Left renal cortex interstitium (tissue), 4 donors: Measurements from ENCODE around the gene FAM131C. TPM values are rescaled to one million over a fixed set of nuclear protein-coding genes. Genes with fewer than 3 reads are reported as not detected.

Experiments used
- DNase-seq, 4 donors: peaks; one replicate each; pipeline ENCODE4 v3.0.0-alpha.2; 2013; ENCODE audit warnings: low read depth in 4 of 4, low spot score in 2 of 4, missing footprints in 1 of 4
- polyA plus RNA-seq, 4 donors: library from polyadenylated mRNA; unstranded; fragments of 120-200 nt; gene quantifications; one replicate each; pipeline ENCODE4 v1.2.1, GENCODE V29; 2013; ENCODE audit not compliant: insufficient read length in 4 of 4

FAM131C gene
- 1 to 10 TPM; 1.0 to 2.7 (median 2.0) TPM for polyA plus RNA-seq

- DNase-seq = no peak
Measured at GRCh38 chr1:16073490-16074119, at the start of gene FAM131C. FAM131C (minus strand) TSS chr1:16073651; CDS start chr1:16073442, 209 bp downstream.

DNA sequence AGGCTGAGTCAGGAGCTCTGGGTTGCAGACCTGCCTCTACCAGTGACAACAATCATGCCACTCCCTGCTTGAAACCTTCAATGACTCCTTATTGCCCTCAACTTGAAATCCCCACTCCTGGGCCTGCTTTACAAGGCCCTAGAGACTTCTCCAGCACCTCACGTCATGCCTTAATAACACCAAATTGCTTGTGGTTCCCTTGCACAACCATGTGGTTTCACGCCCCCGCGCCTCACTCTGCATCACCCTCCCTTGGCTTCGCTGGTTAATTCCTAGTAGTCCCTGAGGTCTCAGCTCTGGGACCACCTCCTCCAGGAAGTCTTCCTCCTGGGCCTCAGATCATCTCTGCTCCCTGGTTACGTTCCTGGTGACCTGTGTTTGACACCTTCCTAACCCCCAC, 49.5 kb upstream of the FAM131C start:
- DNase-seq = no peak

DNA sequence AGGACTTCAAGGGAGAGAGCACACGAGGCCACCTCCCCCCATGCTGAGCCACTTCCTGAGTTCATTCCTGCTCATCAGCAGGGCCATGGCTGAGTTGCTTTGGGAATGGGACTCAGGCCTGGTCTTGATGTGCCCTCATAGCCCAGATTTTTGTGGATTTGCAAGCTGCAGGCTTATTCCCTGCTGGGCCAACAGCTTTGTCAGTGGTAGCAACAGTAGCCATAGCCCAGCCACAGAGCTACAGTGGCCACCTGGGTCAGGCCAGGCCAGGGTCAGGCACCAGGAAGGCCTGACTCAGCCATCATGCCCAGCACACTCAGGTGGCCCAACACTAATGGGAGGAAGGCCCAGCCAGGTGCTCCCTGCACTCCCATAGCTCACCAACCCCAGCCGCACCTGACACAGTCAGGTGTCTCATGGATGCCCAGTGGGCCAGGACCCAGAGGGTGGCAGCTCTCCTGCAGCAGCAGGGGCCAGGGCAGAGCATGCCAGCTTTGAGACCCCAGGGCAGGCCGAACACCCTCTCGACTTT, 49.0 kb upstream of the FAM131C start:
- DNase-seq = no peak

DNA sequence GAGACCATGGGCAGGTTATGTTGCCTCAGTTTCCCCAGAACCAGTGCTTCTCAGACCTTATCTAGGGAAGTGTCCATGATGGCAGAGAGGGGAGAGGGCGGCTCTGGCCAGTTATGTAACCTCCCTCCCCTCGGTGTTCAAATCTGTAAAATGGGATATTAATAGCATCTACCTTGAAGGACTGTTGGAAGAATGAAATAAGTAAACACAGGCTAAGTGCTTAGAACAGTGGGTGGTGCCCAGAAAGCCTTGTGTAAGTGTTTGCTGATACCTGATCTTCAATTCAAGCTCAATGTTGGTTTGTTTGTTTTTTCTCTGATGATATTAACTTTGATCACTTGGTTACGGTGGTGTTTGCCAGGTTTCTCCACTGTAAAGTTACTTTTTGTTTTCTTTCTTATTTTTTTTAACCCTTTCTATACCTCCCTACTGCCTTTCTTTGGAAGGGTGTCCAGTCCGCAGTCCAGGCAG, 47.5 kb upstream of the FAM131C start:
- no peak for DNase-seq

GRCh38 chr1:16120407-16120806, 47.0 kb upstream of the FAM131C start:
- no peak for DNase-seq

GRCh38 chr1:16119926-16120325, 46.5 kb upstream of the FAM131C start:
- no peak for DNase-seq

GRCh38 chr1:16119504-16119903, 46.1 kb upstream of the FAM131C start:
- DNase-seq = no peak

DNA sequence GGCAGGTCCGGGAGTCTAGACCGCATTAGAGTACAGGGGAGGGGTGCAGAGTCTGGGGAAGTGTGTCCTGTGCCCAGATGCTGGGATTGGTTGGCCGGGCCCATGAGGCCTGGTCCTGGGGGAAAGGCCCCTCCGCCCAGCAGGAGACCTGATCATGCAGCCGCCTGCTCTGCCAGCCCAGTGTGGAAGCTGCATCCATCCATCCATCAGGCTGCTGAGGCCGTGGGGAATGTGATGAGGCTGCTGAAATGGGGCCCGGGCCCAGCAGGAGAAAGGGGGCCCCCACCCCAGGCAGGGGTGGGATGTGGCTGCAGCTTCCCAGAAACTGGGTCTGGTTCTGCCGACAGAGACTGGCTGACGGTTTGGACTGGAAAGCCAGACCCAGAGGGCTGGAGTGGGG, 45.3 kb upstream of the FAM131C start:
- DNase-seq = no peak

- no peak for DNase-seq
Measured at GRCh38 chr1:16117936-16118335, 44.5 kb upstream of the FAM131C start.

GRCh38 chr1:16117369-16117768, 43.9 kb upstream of the FAM131C start:
- DNase-seq = no peak

- DNase-seq = no peak
Measured at GRCh38 chr1:16116625-16117024, 43.2 kb upstream of the FAM131C start.

GRCh38 chr1:16116002-16116401, 42.6 kb upstream of the FAM131C start:
- DNase-seq = no peak

- no peak for DNase-seq
Measured at GRCh38 chr1:16115468-16115983, 42.1 kb upstream of the FAM131C start.

GRCh38 chr1:16114527-16115467, 41.3 kb upstream of the FAM131C start:
- DNase-seq = no peak

GRCh38 chr1:16112596-16113555, 39.4 kb upstream of the FAM131C start:
- no peak for DNase-seq

- DNase-seq = no peak
Measured at GRCh38 chr1:16111771-16112595, 38.5 kb upstream of the FAM131C start.

- no peak for DNase-seq
Measured at GRCh38 chr1:16110884-16111283, 37.4 kb upstream of the FAM131C start.

DNA sequence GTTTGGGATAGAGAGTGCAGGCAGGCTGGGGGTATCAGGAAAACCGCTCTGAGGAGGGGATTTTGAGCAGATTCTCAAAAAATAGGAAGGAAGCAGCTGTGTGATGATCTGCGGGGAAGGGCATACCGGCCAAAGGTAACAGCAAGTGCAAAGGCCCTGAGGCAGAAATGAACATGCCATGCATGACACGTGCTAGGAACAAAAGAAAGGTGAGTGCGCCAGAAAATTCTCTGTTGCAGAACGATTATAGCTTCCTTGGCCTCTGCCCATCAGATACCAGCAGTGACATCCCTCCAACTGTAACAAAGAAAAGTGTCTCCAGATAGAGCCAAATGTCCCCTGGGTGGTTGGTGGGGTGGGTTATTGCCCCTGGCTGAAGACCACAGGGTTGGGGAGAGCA, 37.0 kb upstream of the FAM131C start:
- no peak for DNase-seq

DNA sequence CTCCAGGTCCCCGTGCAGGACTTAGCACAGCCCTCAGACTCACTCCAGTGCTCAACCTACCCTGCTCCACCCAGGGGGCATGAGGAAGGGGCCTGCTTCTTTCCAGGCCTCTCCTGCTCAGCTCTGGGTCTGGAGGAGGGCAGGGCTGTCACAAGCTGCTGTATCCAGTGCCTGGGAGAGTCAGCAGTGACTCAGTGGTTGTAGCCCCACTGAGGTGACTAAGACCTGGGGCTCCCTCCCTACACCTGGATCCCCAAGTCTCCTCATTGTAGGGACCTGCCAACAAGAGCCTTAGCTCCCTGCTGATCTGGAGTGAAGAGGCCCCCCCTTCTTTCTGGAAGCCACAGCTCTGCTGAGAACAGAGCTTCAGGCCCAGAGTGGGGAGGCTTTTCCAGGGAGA, 36.1 kb upstream of the FAM131C start:
- DNase-seq = no peak
